Neural progenitor cell (in vitro differentiated cells): Measurements from ENCODE around the gene ZCCHC4. TPM values are rescaled to one million over a fixed set of nuclear protein-coding genes. Genes with fewer than 3 reads are reported as not detected.
A peak's percentile ranks its signal among the peaks of the same experiment; 100 is the strongest.
"Not testable (repeated sequence)": the region's sequence is repeated elsewhere in the genome, so short reads cannot be mapped to it uniquely, and the experiment has no call there.

Experiments used
- DNase-seq: peaks from one replicate; pipeline ENCODE4 v3.0.0-alpha.2; 2016; ENCODE audit warnings: low spot score
- H2AFZ ChIP-seq: fragments of 200-600 bp; sonication (generic); replicated peaks from 2 replicates; pipeline ENCODE4 v1.6.1; 2016; ENCODE audit warnings: antibody characterized with exemption
- H3F3A ChIP-seq: fragments of 200-600 bp; sonication (generic); 2 replicates; pipeline ENCODE4 v1.6.1; 2016; ENCODE audit warnings: antibody characterized with exemption, low read depth
- H3K27ac ChIP-seq: fragments of 200-600 bp; sonication (generic); 2 replicates; pipeline ENCODE4 v1.5.1; 2016; ENCODE audit warnings: mild to moderate bottlenecking
- H3K27me3 ChIP-seq: fragments of 200-600 bp; sonication (generic); 2 replicates; pipeline ENCODE4 v1.6.1; 2016; ENCODE audit warnings: mild to moderate bottlenecking, moderate library complexity
- H3K36me3 ChIP-seq: fragments of 200-600 bp; sonication (generic); 2 replicates; pipeline ENCODE4 v1.5.1; 2016
- H3K4me1 ChIP-seq: fragments of 200-600 bp; sonication (generic); 2 replicates; pipeline ENCODE4 v1.6.1; 2016; ENCODE audit warnings: mixed run types
- H3K4me2 ChIP-seq: fragments of 200-600 bp; sonication (generic); 2 replicates; pipeline ENCODE4 v1.6.1; 2016
- H3K4me3 ChIP-seq: fragments of 200-600 bp; sonication (generic); 2 replicates; pipeline ENCODE4 v1.5.1; 2016
- H3K79me2 ChIP-seq: fragments of 200-600 bp; sonication (generic); 2 replicates; pipeline ENCODE4 v1.6.1; 2016; ENCODE audit warnings: low read depth
- H3K9ac ChIP-seq: fragments of 200-600 bp; sonication (generic); 2 replicates; pipeline ENCODE4 v1.6.1; 2016
- H3K9me3 ChIP-seq: fragments of 200-600 bp; sonication (generic); 2 replicates; pipeline ENCODE4 v1.5.1; 2016; ENCODE audit warnings: low read depth
- H4K20me1 ChIP-seq: fragments of 200-600 bp; sonication (generic); 2 replicates; pipeline ENCODE4 v1.6.1; 2016; ENCODE audit warnings: low read depth
- H3K27ac Mint-ChIP-seq: 3 replicates; pipeline ENCODE4 v1.8.0; 2021; ENCODE audit warnings: mixed read lengths
- H3K27me3 Mint-ChIP-seq: 2 replicates; pipeline ENCODE4 v1.8.0; 2022; ENCODE audit warnings: low read depth, mild to moderate bottlenecking, inconsistent platforms, moderate library complexity, mixed read lengths; ENCODE audit not compliant: insufficient read depth
- H3K36me3 Mint-ChIP-seq: 3 replicates; pipeline ENCODE4 v1.8.0; 2021; ENCODE audit warnings: mixed read lengths
- H3K4me1 Mint-ChIP-seq: 3 replicates; pipeline ENCODE4 v1.8.0; 2021; ENCODE audit warnings: mixed read lengths
- H3K4me3 Mint-ChIP-seq: 3 replicates; pipeline ENCODE4 v1.8.0; 2021; ENCODE audit warnings: mild to moderate bottlenecking, moderate library complexity, mixed read lengths
- H3K9me3 Mint-ChIP-seq: 3 replicates; pipeline ENCODE4 v1.8.0; 2020; ENCODE audit warnings: mixed read lengths
- CTCF ChIP-seq: fragments of 200-600 bp; sonication (generic); IDR thresholded peaks from 2 replicates; pipeline ENCODE4 v1.5.1; 2017; ENCODE audit warnings: antibody characterized with exemption, mild to moderate bottlenecking
- EZH2 ChIP-seq: fragments of 200-600 bp; sonication (generic); IDR thresholded peaks from 2 replicates; pipeline ENCODE4 v1.6.1; 2017; ENCODE audit warnings: antibody characterized with exemption, mild to moderate bottlenecking, moderate library complexity
- EZH2phosphoT487 ChIP-seq: fragments of 200-600 bp; sonication (generic); IDR thresholded peaks from 2 replicates; pipeline ENCODE4 v1.6.1; 2017; ENCODE audit warnings: antibody characterized with exemption
- total RNA-seq: library from RNA; depleted of rRNA; stranded (reverse); fragments of >200 nt; gene quantifications from 2 replicates; pipeline ENCODE4 v1.2.3, GENCODE V29; 2015; ENCODE audit warnings: low replicate concordance

The ZCCHC4 gene
- total RNA-seq, 1 donor from 2014 or later = 23.9 TPM

GRCh38 chr4:25370242-25370641 lies 57.7 kb downstream of the ZCCHC4 start:
- H3K4me3 Mint-ChIP-seq = no peak overlapping the region
- no peaks in the 10 kb centered on the region for H3K9me3 ChIP-seq
- TF ChIP-seq EZH2 = no peak
- TF ChIP-seq CTCF = no peak

GRCh38 chr4:25372549-25372948 lies 60.0 kb downstream of the ZCCHC4 start:
- H3K79me2 ChIP-seq, H3K4me2 ChIP-seq, H3K9me3 Mint-ChIP-seq, H3K27me3 ChIP-seq, H3K27ac Mint-ChIP-seq, H3K4me3 ChIP-seq, H3K27ac ChIP-seq, H3K27me3 Mint-ChIP-seq, H3K9ac ChIP-seq, H3K4me3 Mint-ChIP-seq, H4K20me1 ChIP-seq, H3K4me1 Mint-ChIP-seq, H3K36me3 ChIP-seq, H3K36me3 Mint-ChIP-seq, DNase-seq, H3K9me3 ChIP-seq, H2AFZ ChIP-seq: not testable (repeated sequence)
- peaks cover 17% of the 10 kb centered on the region for H3F3A ChIP-seq
- peaks cover 12% of the 10 kb centered on the region for H3K4me1 ChIP-seq

More at GRCh38 chr4:25370242-25370641, 57.7 kb downstream of the ZCCHC4 start:
- Histone ChIP-seq H3K9ac (no peak overlapping the region), H2AFZ (no peak overlapping the region), H4K20me1 (no peaks in the 10 kb centered on the region), H3K4me1 (peaks cover 12% of the 10 kb centered on the region), H3K4me3 (no peak overlapping the region), H3K27ac (peak overlapping the region; percentile 46), H3K36me3 (no peaks in the 10 kb centered on the region), H3K79me2 (no peaks in the 10 kb centered on the region), H3K4me2 (peak overlapping the region; percentile 33), H3K27me3 (no peaks in the 10 kb centered on the region), H3F3A (peaks cover 15% of the 10 kb centered on the region)
- H3K4me1 Mint-ChIP-seq = no peaks in the 10 kb centered on the region
- no peaks in the 10 kb centered on the region for H3K36me3 Mint-ChIP-seq
- peak; percentile 29 for DNase-seq
- peaks cover 2% of the 10 kb centered on the region for H3K27me3 Mint-ChIP-seq
- H3K27ac Mint-ChIP-seq = no peak overlapping the region
- H3K9me3 Mint-ChIP-seq = no peaks in the 10 kb centered on the region

GRCh38 chr4:25376754-25377571 lies 64.4 kb downstream of the ZCCHC4 start, which contains the start of gene ANAPC4:
ANAPC4 (plus strand) TSS chr4:25377263; CDS start chr4:25377428, 165 bp downstream.
- peak; percentile 97 for DNase-seq
- Histone ChIP-seq H4K20me1 (no peaks in the 10 kb centered on the region), H3F3A (peaks cover 7% of the 10 kb centered on the region), H3K36me3 (no peaks in the 10 kb centered on the region), H3K4me2 (peak within 1 kb of the TSS; percentile 93), H3K4me3 (peak within 1 kb of the TSS; percentile 95), H3K27ac (no peak within 1 kb of the TSS), H3K9me3 (no peaks in the 10 kb centered on the region), H2AFZ (peak within 1 kb of the TSS; percentile 79), H3K4me1 (peaks cover 12% of the 10 kb centered on the region), H3K27me3 (no peaks in the 10 kb centered on the region), H3K9ac (peak within 1 kb of the TSS; percentile 75), H3K79me2 (peaks cover 33% of the 10 kb centered on the region)
- Mint-ChIP-seq H3K36me3 (peaks cover 2% of the 10 kb centered on the region), H3K4me1 (no peaks in the 10 kb centered on the region), H3K4me3 (no peak within 1 kb of the TSS), H3K27me3 (peaks cover 2% of the 10 kb centered on the region), H3K27ac (peak within 1 kb of the TSS; percentile 65), H3K9me3 (no peaks in the 10 kb centered on the region)
- no peak for TF ChIP-seq CTCF
- TF ChIP-seq EZH2phosphoT487 = peak; percentile 48
- TF ChIP-seq EZH2 = peak; percentile 48
